Measurements from ENCODE around the gene CDKN2B.

Gene CDKN2B

DNA sequence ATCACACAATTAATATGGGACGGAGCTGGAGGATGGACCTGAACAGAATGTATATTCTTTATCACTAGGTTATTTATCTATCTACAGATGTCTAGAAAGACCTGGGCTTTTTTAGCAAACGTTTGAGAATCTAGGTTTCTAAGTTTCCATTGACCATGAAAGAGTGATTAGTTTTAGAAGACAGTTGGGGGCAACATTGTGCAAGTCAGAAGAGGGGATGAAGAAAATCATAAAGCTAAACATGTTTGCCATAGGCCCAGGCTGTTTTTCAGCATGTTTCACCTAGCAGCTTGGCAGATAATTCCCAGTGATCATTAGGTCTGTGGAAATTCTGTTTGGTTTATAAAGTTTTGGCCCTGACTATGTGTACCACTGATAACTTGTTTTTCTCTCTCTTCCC is 44.1 kb upstream of the CDKN2B start:
- no peak for TF ChIP-seq CTCF (IDR thresholded peaks at IDR 0.05)
- H3K9me3 ChIP-seq = no peaks in the 10 kb centered on the region
- H3K27me3 ChIP-seq = no peaks in the 10 kb centered on the region
- H3K36me3 ChIP-seq = no peaks in the 10 kb centered on the region
- peaks cover 15 to 17% of the 10 kb centered on the region in 2 experiments for H3K4me1 ChIP-seq (ENCODE audit: control insufficient read depth in 1 of 2, insufficient read depth in 1 of 2, low read depth in 1 of 2, low read length in 1 of 2)
- no peak overlapping the region for H3K4me3 ChIP-seq (ENCODE audit: low read depth in 1 of 2, low read length in 1 of 2)
- H3K27ac ChIP-seq = no peak overlapping the region

GRCh38 chr9:22052376-22052945 is 43.4 kb upstream of the CDKN2B start:
- no peak for TF ChIP-seq CTCF (IDR thresholded peaks at IDR 0.05)
- Histone ChIP-seq H3K4me1 (ENCODE audit: control insufficient read depth in 1 of 2, insufficient read depth in 1 of 2, low read depth in 1 of 2, low read length in 1 of 2) (peaks cover 15 to 17% of the 10 kb centered on the region in 2 experiments), H3K9me3 (no peaks in the 10 kb centered on the region), H3K27ac (no peak overlapping the region), H3K27me3 (no peaks in the 10 kb centered on the region), H3K4me3 (ENCODE audit: low read depth in 1 of 2, low read length in 1 of 2) (no peak overlapping the region), H3K36me3 (no peaks in the 10 kb centered on the region)

DNA sequence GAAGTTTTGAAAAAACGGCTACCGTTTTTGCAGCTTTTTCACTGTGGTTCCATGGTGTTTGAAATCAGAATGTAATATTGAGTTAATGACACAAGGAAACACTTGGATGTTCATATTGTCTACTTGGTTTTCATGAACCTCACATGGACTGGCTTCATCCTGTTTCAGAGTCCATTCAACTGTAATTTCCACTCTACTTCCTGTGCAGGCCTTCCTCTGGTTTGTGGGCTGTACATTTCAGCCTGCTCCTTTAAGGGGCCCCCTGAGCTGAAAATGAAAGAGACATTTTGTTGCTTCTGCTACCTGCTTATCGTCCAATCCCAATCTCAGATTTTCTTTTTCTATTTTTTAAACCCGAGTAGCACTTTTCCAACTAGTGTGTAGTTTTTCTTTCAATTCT is 41.8 kb upstream of the CDKN2B start:
- no peaks in the 10 kb centered on the region for H3K36me3 ChIP-seq
- peaks cover 11% of the 10 kb centered on the region for H3K27me3 ChIP-seq
- H3K27ac ChIP-seq = no peak overlapping the region
- H3K4me3 ChIP-seq (ENCODE audit: low read depth in 1 of 2, low read length in 1 of 2) = no peak overlapping the region
- no peak for TF ChIP-seq CTCF (IDR thresholded peaks at IDR 0.05)
- no peaks in the 10 kb centered on the region for H3K9me3 ChIP-seq
- peaks cover 15 to 17% of the 10 kb centered on the region in 2 experiments for H3K4me1 ChIP-seq (ENCODE audit: control insufficient read depth in 1 of 2, insufficient read depth in 1 of 2, low read depth in 1 of 2, low read length in 1 of 2)

GRCh38 chr9:22049411-22049810 is 40.3 kb upstream of the CDKN2B start:
- Histone ChIP-seq H3K4me1 (ENCODE audit: control insufficient read depth in 1 of 2, insufficient read depth in 1 of 2, low read depth in 1 of 2, low read length in 1 of 2) (peaks cover 15 to 17% of the 10 kb centered on the region in 2 experiments), H3K36me3 (no peaks in the 10 kb centered on the region), H3K9me3 (no peaks in the 10 kb centered on the region), H3K4me3 (ENCODE audit: low read depth in 1 of 2, low read length in 1 of 2) (no peak overlapping the region), H3K27me3 (peaks cover 23% of the 10 kb centered on the region), H3K27ac (no peak overlapping the region)
- no peak for TF ChIP-seq CTCF (IDR thresholded peaks at IDR 0.05)

DNA sequence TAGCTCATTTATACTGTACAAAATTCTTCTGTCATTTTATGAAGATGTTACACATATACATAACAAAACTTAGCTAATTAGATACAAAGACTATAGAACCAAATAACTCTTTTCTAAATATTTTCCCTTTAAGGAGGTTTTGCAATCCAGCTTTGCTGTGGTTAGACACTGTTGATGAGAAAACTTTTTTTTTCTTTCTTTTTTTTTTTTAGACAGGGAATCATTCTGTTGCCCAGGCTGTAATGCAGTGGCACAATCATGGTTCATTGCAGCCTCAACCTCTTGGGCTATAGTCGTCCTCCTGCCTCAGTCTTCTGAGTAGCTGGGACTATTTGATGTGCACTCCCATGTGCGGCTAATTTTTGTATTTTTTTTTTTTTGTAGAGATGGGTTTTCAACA is 38.5 kb upstream of the CDKN2B start:
- Histone ChIP-seq H3K27me3 (peaks cover 34% of the 10 kb centered on the region), H3K27ac (no peak overlapping the region), H3K36me3 (no peaks in the 10 kb centered on the region), H3K4me1 (ENCODE audit: control insufficient read depth in 1 of 2, insufficient read depth in 1 of 2, low read depth in 1 of 2, low read length in 1 of 2) (peaks cover 15 to 17% of the 10 kb centered on the region in 2 experiments), H3K9me3 (no peaks in the 10 kb centered on the region), H3K4me3 (ENCODE audit: low read depth in 1 of 2, low read length in 1 of 2) (no peak overlapping the region)
- TF ChIP-seq CTCF (IDR thresholded peaks at IDR 0.05) = no peak

Measured in neutrophil (primary cell).